ENCODE measurements around the gene WDR74. TPM values are rescaled to one million over a fixed set of nuclear protein-coding genes. Genes with fewer than 3 reads are reported as not detected.

Gene WDR74
- total RNA-seq, 1 experiment from 2014 or later, result 115 TPM

DNA sequence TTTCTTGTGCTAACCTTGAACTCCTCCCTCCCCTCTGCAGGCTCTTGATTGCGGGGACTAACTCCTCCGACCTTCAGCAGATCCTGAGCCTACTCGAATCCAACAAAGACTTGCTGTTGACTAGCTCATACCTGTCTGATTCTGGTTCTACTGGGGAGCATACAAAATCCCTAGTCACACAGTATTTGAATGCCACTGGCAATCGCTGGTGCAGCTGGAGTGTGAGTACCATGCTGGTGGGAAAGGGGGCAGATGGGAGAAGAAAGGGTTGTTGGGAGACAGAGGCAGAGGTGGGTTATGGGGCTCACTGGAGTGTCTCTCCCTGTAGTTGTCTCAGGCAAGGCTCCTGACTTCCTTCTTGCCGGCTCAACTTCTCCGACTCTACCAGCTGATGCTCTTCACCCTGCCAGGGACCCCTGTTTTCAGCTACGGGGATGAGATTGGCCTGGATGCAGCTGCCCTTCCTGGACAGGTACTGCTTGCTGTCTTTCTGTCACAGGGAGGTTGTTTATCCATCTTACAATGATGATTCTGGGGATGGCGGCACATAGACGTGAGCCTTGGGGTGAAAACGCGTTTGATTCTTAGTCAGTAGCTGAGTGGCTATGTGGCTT lies 45.9 kb upstream of the WDR74 start:
- peak overlapping the region; percentile 52 for H3K4me3 Mint-ChIP-seq (ENCODE audit: unreplicated experiment)
- POLR2A ChIA-PET, result interaction anchor here (0.6 to 6.1 kb wide), 8 partner anchors 29 to 220 kb away, joined by 3 to 152 read pairs (median 5); partner anchors contain the start of genes C11orf98, CSKMT, HNRNPUL2 and TTC9C
- H3K4me1 Mint-ChIP-seq (ENCODE audit: insufficient read depth, unreplicated experiment), result peaks cover 47% of the 10 kb centered on the region
- TF ChIP-seq, protein P1, sequence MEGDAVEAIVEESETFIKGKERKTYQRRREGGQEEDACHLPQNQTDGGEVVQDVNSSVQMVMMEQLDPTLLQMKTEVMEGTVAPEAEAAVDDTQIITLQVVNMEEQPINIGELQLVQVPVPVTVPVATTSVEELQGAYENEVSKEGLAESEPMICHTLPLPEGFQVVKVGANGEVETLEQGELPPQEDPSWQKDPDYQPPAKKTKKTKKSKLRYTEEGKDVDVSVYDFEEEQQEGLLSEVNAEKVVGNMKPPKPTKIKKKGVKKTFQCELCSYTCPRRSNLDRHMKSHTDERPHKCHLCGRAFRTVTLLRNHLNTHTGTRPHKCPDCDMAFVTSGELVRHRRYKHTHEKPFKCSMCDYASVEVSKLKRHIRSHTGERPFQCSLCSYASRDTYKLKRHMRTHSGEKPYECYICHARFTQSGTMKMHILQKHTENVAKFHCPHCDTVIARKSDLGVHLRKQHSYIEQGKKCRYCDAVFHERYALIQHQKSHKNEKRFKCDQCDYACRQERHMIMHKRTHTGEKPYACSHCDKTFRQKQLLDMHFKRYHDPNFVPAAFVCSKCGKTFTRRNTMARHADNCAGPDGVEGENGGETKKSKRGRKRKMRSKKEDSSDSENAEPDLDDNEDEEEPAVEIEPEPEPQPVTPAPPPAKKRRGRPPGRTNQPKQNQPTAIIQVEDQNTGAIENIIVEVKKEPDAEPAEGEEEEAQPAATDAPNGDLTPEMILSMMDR (IDR thresholded peaks at IDR 0.05; ENCODE audit: unreplicated experiment), result no peak
- no TSS peak for BruUV-seq (replicated peaks)
- CTCF ChIA-PET, result interaction anchor here (0.5 to 3.3 kb wide), 9 partner anchors 10 to 1775 kb away, joined by 3 to 27 read pairs (median 4); no protein-coding TSS in a partner anchor
- H3K36me3 Mint-ChIP-seq (ENCODE audit: insufficient read depth, unreplicated experiment), result peaks cover 95% of the 10 kb centered on the region
- no peak for DNase-seq (ENCODE audit: unreplicated experiment)
- H3K27ac Mint-ChIP-seq (ENCODE audit: low read depth, unreplicated experiment), result peak overlapping the region; percentile 27
- H3K9me3 Mint-ChIP-seq (ENCODE audit: unreplicated experiment), result no peaks in the 10 kb centered on the region
- intact Hi-C loops (cut with micrococcal nuclease), result no loop called here
- H3K27me3 Mint-ChIP-seq (ENCODE audit: insufficient read depth, unreplicated experiment), result no peaks in the 10 kb centered on the region

DNA sequence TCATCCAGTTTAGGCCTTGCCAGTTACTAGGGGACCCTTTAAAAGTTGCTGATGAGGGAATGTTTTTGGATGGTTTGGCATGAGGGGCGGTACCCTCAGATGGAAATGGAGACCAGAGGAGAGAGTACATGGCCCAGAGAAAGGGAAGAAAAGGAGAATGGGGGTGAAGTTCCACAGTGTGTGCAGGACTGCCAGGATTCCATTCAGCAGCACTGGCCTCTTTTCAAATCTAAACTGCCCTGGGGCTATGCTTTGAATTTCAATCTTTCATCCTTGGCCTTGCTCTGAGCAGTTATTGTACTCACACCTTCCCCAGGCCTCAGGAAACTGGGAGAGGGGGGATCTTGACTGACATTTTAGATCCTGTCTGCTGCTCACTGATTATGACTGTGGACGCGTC lies 44.3 kb upstream of the WDR74 start:
- no TSS peak for BruUV-seq (replicated peaks)
- H3K27me3 Mint-ChIP-seq (ENCODE audit: insufficient read depth, unreplicated experiment), result no peaks in the 10 kb centered on the region
- ChIA-PET POLR2A (interaction anchor here (0.6 to 6.1 kb wide), 8 partner anchors 9 to 797 kb away, joined by 3 to 152 read pairs (median 4); partner anchors contain the start of genes HNRNPUL2, RTN3, TMEM179B and TTC9C), CTCF (interaction anchor here (0.6 to 5.1 kb wide), 5 partner anchors 22 to 341 kb away, joined by 3 to 31 read pairs (median 6); no protein-coding TSS in a partner anchor)
- peak; percentile 34 for DNase-seq (ENCODE audit: unreplicated experiment)
- H3K36me3 Mint-ChIP-seq (ENCODE audit: insufficient read depth, unreplicated experiment), result peaks cover 79% of the 10 kb centered on the region
- H3K9me3 Mint-ChIP-seq (ENCODE audit: unreplicated experiment), result no peaks in the 10 kb centered on the region
- TF ChIP-seq, protein P1 (IDR thresholded peaks at IDR 0.05; ENCODE audit: unreplicated experiment), result no peak
- H3K4me3 Mint-ChIP-seq (ENCODE audit: unreplicated experiment), result peak overlapping the region; percentile 100
- intact Hi-C loops (cut with micrococcal nuclease), result loop anchor here (5.0 kb wide), 1 partner anchor 96 kb away; the partner anchor contains the start of gene TMEM179B
- H3K4me1 Mint-ChIP-seq (ENCODE audit: insufficient read depth, unreplicated experiment), result peaks cover 42% of the 10 kb centered on the region
- H3K27ac Mint-ChIP-seq (ENCODE audit: low read depth, unreplicated experiment), result peak overlapping the region; percentile 99

DNA sequence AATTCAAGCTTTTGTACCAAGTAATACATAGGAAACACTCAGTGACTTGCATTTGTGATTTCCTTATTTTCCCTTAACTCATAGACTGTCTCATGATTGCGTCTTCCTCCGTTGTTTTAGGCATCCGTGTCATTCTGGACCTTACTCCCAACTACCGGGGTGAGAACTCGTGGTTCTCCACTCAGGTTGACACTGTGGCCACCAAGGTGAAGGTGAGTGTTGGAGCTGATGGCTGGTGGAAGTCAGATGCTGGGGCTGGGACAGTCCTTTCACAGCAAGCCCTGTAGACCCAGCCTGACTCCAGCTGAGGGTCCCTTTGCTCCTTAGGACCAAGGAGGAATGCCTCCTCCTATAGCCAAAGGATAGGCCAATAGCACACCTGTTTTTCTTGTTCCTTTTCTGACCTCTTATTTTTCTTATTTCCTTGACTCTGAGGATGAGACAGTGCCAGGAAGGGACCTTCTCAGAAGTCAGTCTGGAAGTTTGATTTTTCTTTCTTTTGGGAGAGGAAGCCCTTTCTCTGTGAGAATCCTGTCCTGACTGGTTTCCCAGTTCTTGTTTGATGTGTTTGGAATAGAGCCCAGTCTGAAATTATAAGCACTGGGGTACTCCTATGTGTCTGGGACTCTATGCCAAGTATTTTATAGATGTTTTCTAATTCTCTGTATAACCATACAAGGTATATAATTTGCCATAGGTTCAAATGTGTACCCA lies 43.6 kb upstream of the WDR74 start:
- intact Hi-C loops (cut with micrococcal nuclease), result loop anchor here (5.0 kb wide), 1 partner anchor 96 kb away; the partner anchor contains the start of gene TMEM179B
- ChIA-PET CTCF (interaction anchor here (1.0 to 5.1 kb wide), 2 partner anchors 19 to 28 kb away, joined by 7 to 31 read pairs; no protein-coding TSS in a partner anchor), POLR2A (interaction anchor here (0.6 to 6.1 kb wide), 17 partner anchors 8 to 798 kb away, joined by 3 to 152 read pairs (median 4); partner anchors contain the start of genes AHNAK, HNRNPUL2, LBHD1 and NXF1)
- BruUV-seq (replicated peaks), result no TSS peak
- H3K36me3 Mint-ChIP-seq (ENCODE audit: insufficient read depth, unreplicated experiment), result peaks cover 77% of the 10 kb centered on the region
- TF ChIP-seq, protein P1 (IDR thresholded peaks at IDR 0.05; ENCODE audit: unreplicated experiment), result no peak
- no peaks in the 10 kb centered on the region for H3K27me3 Mint-ChIP-seq (ENCODE audit: insufficient read depth, unreplicated experiment)
- DNase-seq (ENCODE audit: unreplicated experiment), result no peak
- H3K4me3 Mint-ChIP-seq (ENCODE audit: unreplicated experiment), result peak overlapping the region; percentile 100
- peaks cover 41% of the 10 kb centered on the region for H3K4me1 Mint-ChIP-seq (ENCODE audit: insufficient read depth, unreplicated experiment)
- H3K27ac Mint-ChIP-seq (ENCODE audit: low read depth, unreplicated experiment), result peak overlapping the region; percentile 99
- H3K9me3 Mint-ChIP-seq (ENCODE audit: unreplicated experiment), result no peaks in the 10 kb centered on the region

DNA sequence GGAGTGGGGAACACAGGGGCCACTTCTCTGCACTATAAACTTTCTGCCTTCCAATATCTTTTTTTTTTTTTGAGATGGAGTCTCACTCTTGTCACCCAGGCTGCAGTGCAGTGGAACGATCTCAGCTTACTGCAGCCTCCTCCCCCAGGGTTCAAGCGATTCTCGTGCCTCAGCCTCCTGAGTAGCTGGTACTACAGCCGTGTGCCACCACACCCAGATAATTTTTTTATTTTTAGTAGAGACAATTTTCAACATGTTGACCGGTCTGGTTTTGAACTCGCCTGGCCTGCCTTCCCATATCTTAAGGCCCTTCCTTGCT lies 43.0 kb upstream of the WDR74 start:
- peak overlapping the region; percentile 100 for H3K4me3 Mint-ChIP-seq (ENCODE audit: unreplicated experiment)
- no peaks in the 10 kb centered on the region for H3K27me3 Mint-ChIP-seq (ENCODE audit: insufficient read depth, unreplicated experiment)
- peaks cover 44% of the 10 kb centered on the region for H3K4me1 Mint-ChIP-seq (ENCODE audit: insufficient read depth, unreplicated experiment)
- ChIA-PET POLR2A (interaction anchor here (0.6 to 6.1 kb wide), 23 partner anchors 8 to 338 kb away, joined by 3 to 152 read pairs (median 6); partner anchors contain the start of genes AHNAK, EEF1G, HNRNPUL2 and LBHD1), CTCF (interaction anchor here (0.6 to 5.1 kb wide), 4 partner anchors 18 to 140 kb away, joined by 4 to 31 read pairs (median 6); no protein-coding TSS in a partner anchor)
- TF ChIP-seq, protein P1 (IDR thresholded peaks at IDR 0.05; ENCODE audit: unreplicated experiment), result no peak
- intact Hi-C loops (cut with micrococcal nuclease), result loop anchor here (5.0 kb wide), 1 partner anchor 95 kb away; the partner anchor contains the start of gene TMEM179B
- DNase-seq (ENCODE audit: unreplicated experiment), result no peak
- H3K27ac Mint-ChIP-seq (ENCODE audit: low read depth, unreplicated experiment), result peak overlapping the region; percentile 99
- H3K9me3 Mint-ChIP-seq (ENCODE audit: unreplicated experiment), result no peaks in the 10 kb centered on the region
- peaks cover 76% of the 10 kb centered on the region for H3K36me3 Mint-ChIP-seq (ENCODE audit: insufficient read depth, unreplicated experiment)
- no TSS peak for BruUV-seq (replicated peaks)

Data from MCF 10A (cell line).